ENCODE results near the gene EMP2.

DNA sequence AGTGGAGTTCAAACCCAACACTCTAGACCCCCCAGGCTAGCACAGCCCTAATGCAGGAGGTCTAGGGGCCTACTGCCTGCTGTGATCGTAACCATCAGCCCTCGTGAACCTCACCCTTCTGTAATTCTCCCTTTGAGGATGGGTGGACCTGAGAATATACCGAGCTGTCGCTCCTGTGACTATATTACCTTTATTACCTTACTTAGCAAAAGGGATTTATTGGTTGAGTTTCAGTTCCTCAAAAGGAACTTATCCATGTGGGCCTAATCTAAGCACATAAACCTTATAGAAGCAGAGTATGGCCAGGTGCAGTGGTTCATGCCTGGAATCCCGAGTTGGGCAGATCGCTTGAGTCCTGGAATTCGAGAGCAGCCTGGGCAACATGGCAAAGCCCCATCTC, 19.2 kb upstream of the EMP2 start:
- TF ChIP-seq, protein P1, sequence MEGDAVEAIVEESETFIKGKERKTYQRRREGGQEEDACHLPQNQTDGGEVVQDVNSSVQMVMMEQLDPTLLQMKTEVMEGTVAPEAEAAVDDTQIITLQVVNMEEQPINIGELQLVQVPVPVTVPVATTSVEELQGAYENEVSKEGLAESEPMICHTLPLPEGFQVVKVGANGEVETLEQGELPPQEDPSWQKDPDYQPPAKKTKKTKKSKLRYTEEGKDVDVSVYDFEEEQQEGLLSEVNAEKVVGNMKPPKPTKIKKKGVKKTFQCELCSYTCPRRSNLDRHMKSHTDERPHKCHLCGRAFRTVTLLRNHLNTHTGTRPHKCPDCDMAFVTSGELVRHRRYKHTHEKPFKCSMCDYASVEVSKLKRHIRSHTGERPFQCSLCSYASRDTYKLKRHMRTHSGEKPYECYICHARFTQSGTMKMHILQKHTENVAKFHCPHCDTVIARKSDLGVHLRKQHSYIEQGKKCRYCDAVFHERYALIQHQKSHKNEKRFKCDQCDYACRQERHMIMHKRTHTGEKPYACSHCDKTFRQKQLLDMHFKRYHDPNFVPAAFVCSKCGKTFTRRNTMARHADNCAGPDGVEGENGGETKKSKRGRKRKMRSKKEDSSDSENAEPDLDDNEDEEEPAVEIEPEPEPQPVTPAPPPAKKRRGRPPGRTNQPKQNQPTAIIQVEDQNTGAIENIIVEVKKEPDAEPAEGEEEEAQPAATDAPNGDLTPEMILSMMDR (IDR thresholded peaks at IDR 0.05 in 4 of 5, conservative IDR thresholded peaks at IDR 0.05 in 1 of 5), result no peak
- no peak for TF ChIP-seq POLR2A (IDR thresholded peaks at IDR 0.05)
